ENCODE measurements around the gene CAMK1. TPM values are rescaled to one million over a fixed set of nuclear protein-coding genes. Genes with fewer than 3 reads are reported as not detected.

The CAMK1 gene
- total RNA-seq, 1 experiment from 2014 or later, result 9.7 TPM

GRCh38 chr3:9761919-9762318, 7.8 kb downstream of the CAMK1 start:
- H3K36me3 Mint-ChIP-seq (ENCODE audit: insufficient read depth, unreplicated experiment), result peaks cover 24% of the 10 kb centered on the region
- Histone ChIP-seq H3K9me3 (no peaks in the 10 kb centered on the region), H3K4me1 (no peaks in the 10 kb centered on the region), H3K27me3 (replicated peaks; ENCODE audit: control insufficient read depth, insufficient read depth, low read length) (no peaks in the 10 kb centered on the region), H3K4me3 (ENCODE audit: low read depth, low read length) (no peak overlapping the region), H3K36me3 (ENCODE audit: control insufficient read depth, insufficient read depth, low read length) (no peaks in the 10 kb centered on the region; the same call in 1 of the 2 replicates)
- no peaks in the 10 kb centered on the region for H3K4me1 Mint-ChIP-seq (ENCODE audit: low read depth, unreplicated experiment)
- BruUV-seq (replicated peaks), result no TSS peak
- DNase-seq, result no peak
- TF ChIP-seq, protein P1, sequence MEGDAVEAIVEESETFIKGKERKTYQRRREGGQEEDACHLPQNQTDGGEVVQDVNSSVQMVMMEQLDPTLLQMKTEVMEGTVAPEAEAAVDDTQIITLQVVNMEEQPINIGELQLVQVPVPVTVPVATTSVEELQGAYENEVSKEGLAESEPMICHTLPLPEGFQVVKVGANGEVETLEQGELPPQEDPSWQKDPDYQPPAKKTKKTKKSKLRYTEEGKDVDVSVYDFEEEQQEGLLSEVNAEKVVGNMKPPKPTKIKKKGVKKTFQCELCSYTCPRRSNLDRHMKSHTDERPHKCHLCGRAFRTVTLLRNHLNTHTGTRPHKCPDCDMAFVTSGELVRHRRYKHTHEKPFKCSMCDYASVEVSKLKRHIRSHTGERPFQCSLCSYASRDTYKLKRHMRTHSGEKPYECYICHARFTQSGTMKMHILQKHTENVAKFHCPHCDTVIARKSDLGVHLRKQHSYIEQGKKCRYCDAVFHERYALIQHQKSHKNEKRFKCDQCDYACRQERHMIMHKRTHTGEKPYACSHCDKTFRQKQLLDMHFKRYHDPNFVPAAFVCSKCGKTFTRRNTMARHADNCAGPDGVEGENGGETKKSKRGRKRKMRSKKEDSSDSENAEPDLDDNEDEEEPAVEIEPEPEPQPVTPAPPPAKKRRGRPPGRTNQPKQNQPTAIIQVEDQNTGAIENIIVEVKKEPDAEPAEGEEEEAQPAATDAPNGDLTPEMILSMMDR (IDR thresholded peaks at IDR 0.05; ENCODE audit: insufficient read depth in 1 of 2, low read depth in 1 of 2, low read length in 1 of 2, severe bottlenecking in 1 of 2, unreplicated experiment in 1 of 2), result no peak
- no peaks in the 10 kb centered on the region for H3K9me3 Mint-ChIP-seq (ENCODE audit: unreplicated experiment)
- H3K4me3 Mint-ChIP-seq (ENCODE audit: unreplicated experiment), result no peak overlapping the region
- CTCF ChIA-PET, result no interaction called here
- no peaks in the 10 kb centered on the region for H3K27me3 Mint-ChIP-seq (ENCODE audit: insufficient read depth, unreplicated experiment)
- intact Hi-C loops (cut with micrococcal nuclease; ENCODE audit: unreplicated experiment), result no loop called here
- no peak overlapping the region for H3K27ac Mint-ChIP-seq (ENCODE audit: unreplicated experiment)
- POLR2A ChIA-PET, result no interaction called here

GRCh38 chr3:9760779-9761505, 8.8 kb downstream of the CAMK1 start:
- intact Hi-C loops (cut with micrococcal nuclease; ENCODE audit: unreplicated experiment), result no loop called here
- Mint-ChIP-seq H3K27me3 (ENCODE audit: insufficient read depth, unreplicated experiment) (no peaks in the 10 kb centered on the region), H3K36me3 (ENCODE audit: insufficient read depth, unreplicated experiment) (peaks cover 29% of the 10 kb centered on the region), H3K4me1 (ENCODE audit: low read depth, unreplicated experiment) (no peaks in the 10 kb centered on the region), H3K27ac (ENCODE audit: unreplicated experiment) (no peak overlapping the region), H3K4me3 (ENCODE audit: unreplicated experiment) (no peak overlapping the region), H3K9me3 (ENCODE audit: unreplicated experiment) (no peaks in the 10 kb centered on the region)
- no peak for DNase-seq
- no peaks in the 10 kb centered on the region for H3K27me3 ChIP-seq (replicated peaks; ENCODE audit: control insufficient read depth, insufficient read depth, low read length)
- CTCF ChIA-PET, result no interaction called here
- no peaks in the 10 kb centered on the region; the same call in 1 of the 2 replicates for H3K36me3 ChIP-seq (ENCODE audit: control insufficient read depth, insufficient read depth, low read length)
- H3K9me3 ChIP-seq, result no peaks in the 10 kb centered on the region
- H3K4me3 ChIP-seq (ENCODE audit: low read depth, low read length), result no peak overlapping the region
- POLR2A ChIA-PET, result no interaction called here
- BruUV-seq (replicated peaks), result no TSS peak
- TF ChIP-seq, protein P1 (IDR thresholded peaks at IDR 0.05; ENCODE audit: insufficient read depth in 1 of 2, low read depth in 1 of 2, low read length in 1 of 2, severe bottlenecking in 1 of 2, unreplicated experiment in 1 of 2), result no peak
- no peaks in the 10 kb centered on the region for H3K4me1 ChIP-seq

DNA sequence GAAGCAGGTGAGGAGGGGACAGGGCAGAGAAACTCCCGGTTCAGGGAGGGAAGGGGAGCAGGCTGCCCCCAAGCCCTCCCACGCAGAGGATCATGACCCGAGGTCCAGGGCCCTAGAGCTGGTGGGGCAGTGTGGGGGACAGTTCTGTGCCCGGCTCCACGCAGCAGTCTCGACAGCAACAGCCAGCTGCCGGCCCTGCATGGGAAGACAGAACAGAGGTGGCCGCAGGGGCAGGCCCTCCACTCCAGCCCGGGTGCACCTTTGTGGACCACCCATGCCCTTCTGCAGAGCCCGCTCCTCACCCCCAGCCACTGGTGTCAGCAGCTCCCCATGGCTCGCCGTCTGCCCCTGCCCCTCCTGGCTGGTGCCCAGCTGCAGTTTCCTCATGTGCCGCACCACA, 12.3 kb downstream of the CAMK1 start:
- Mint-ChIP-seq H3K27me3 (ENCODE audit: insufficient read depth, unreplicated experiment) (no peaks in the 10 kb centered on the region), H3K36me3 (ENCODE audit: insufficient read depth, unreplicated experiment) (peaks cover 24% of the 10 kb centered on the region), H3K9me3 (ENCODE audit: unreplicated experiment) (no peaks in the 10 kb centered on the region), H3K27ac (ENCODE audit: unreplicated experiment) (no peak overlapping the region), H3K4me1 (ENCODE audit: low read depth, unreplicated experiment) (no peaks in the 10 kb centered on the region), H3K4me3 (ENCODE audit: unreplicated experiment) (no peak overlapping the region)
- intact Hi-C loops (cut with micrococcal nuclease; ENCODE audit: unreplicated experiment), result no loop called here
- TF ChIP-seq, protein P1 (IDR thresholded peaks at IDR 0.05; ENCODE audit: insufficient read depth in 1 of 2, low read depth in 1 of 2, low read length in 1 of 2, severe bottlenecking in 1 of 2, unreplicated experiment in 1 of 2), result no peak
- ChIA-PET CTCF (no interaction called here), POLR2A (no interaction called here)
- no peaks in the 10 kb centered on the region for H3K4me1 ChIP-seq
- no peaks in the 10 kb centered on the region for H3K27me3 ChIP-seq (replicated peaks; ENCODE audit: control insufficient read depth, insufficient read depth, low read length)
- BruUV-seq (replicated peaks), result no TSS peak
- H3K36me3 ChIP-seq (ENCODE audit: control insufficient read depth, insufficient read depth, low read length), result no peaks in the 10 kb centered on the region; the same call in 1 of the 2 replicates
- no peaks in the 10 kb centered on the region for H3K9me3 ChIP-seq
- DNase-seq, result no peak
- no peak overlapping the region for H3K4me3 ChIP-seq (ENCODE audit: low read depth, low read length)

Data from Caco-2 (cell line).